GM23338 (cell line): ENCODE measurements around the gene EIF1AY. TPM values are rescaled to one million over a fixed set of nuclear protein-coding genes. Genes with fewer than 3 reads are reported as not detected.

Experiments used
- ATAC-seq: fragments of 200-7000 bp; cut with Tn5 transposase; 3 replicates; pipeline ENCODE4 v1.9.1; 2020
- DNase-seq: peaks from one replicate; pipeline ENCODE4 v3.0.0-alpha.2; 2015; ENCODE audit warnings: low spot score
- H2AFZ ChIP-seq: fragments of 200-600 bp; sonication (generic); 2 replicates; pipeline ENCODE4 v1.8.0; 2016; ENCODE audit warnings: antibody characterized with exemption, mild to moderate bottlenecking, moderate library complexity
- H3F3A ChIP-seq: fragments of 200-600 bp; sonication (generic); replicated peaks from 2 replicates; pipeline ENCODE4 v1.8.0; 2017; ENCODE audit warnings: antibody characterized with exemption, mixed run types, low read depth
- H3K27ac ChIP-seq: fragments of 200-600 bp; sonication (generic); 2 replicates; pipeline ENCODE4 v1.6.1; 2016; ENCODE audit warnings: low read depth
- H3K27me3 ChIP-seq: fragments of 200-600 bp; sonication (generic); 2 replicates; pipeline ENCODE4 v1.8.0; 2016; ENCODE audit warnings: mild to moderate bottlenecking, mixed run types, moderate library complexity; ENCODE audit not compliant: insufficient read depth
- H3K36me3 ChIP-seq: fragments of 200-600 bp; sonication (generic); 2 replicates; pipeline ENCODE4 v1.8.0; 2016; ENCODE audit warnings: mild to moderate bottlenecking; ENCODE audit not compliant: insufficient read depth
- H3K4me1 ChIP-seq: fragments of 200-600 bp; sonication (generic); 2 replicates; pipeline ENCODE4 v1.8.0; 2016; ENCODE audit warnings: mild to moderate bottlenecking, moderate library complexity; ENCODE audit not compliant: insufficient read depth
- H3K4me2 ChIP-seq: fragments of 200-600 bp; sonication (generic); 2 replicates; pipeline ENCODE4 v1.7.1; 2017; ENCODE audit warnings: mixed run types
- H3K4me3 ChIP-seq: fragments of 200-600 bp; sonication (generic); 2 replicates; pipeline ENCODE4 v1.6.1; 2016; ENCODE audit warnings: mixed run types
- H3K79me2 ChIP-seq: fragments of 200-600 bp; sonication (generic); replicated peaks from 2 replicates; pipeline ENCODE4 v1.8.0; 2017; ENCODE audit warnings: mild to moderate bottlenecking; ENCODE audit not compliant: insufficient read depth
- H3K9me2 ChIP-seq: fragments of 200-600 bp; sonication (generic); 2 replicates; pipeline ENCODE4 v1.8.0; 2017; ENCODE audit not compliant: insufficient read depth
- H4K20me1 ChIP-seq: fragments of 200-600 bp; sonication (generic); replicated peaks from 2 replicates; pipeline ENCODE4 v1.8.0; 2017; ENCODE audit warnings: mild to moderate bottlenecking; ENCODE audit not compliant: insufficient read depth
- H3K27ac Mint-ChIP-seq: 2 replicates; pipeline ENCODE4 v1.8.0; 2020; ENCODE audit warnings: inconsistent platforms, mild to moderate bottlenecking, moderate library complexity, mixed read lengths
- H3K27me3 Mint-ChIP-seq: 3 replicates; pipeline ENCODE4 v1.8.0; 2022; ENCODE audit warnings: low read depth, mild to moderate bottlenecking, moderate library complexity, mixed read lengths, inconsistent platforms; ENCODE audit not compliant: insufficient read depth, poor library complexity
- H3K36me3 Mint-ChIP-seq: 3 replicates; pipeline ENCODE4 v1.8.0; 2021; ENCODE audit warnings: low read depth, mild to moderate bottlenecking, inconsistent platforms, moderate library complexity, mixed read lengths
- H3K4me1 Mint-ChIP-seq: 3 replicates; pipeline ENCODE4 v1.8.0; 2020; ENCODE audit warnings: mild to moderate bottlenecking, inconsistent platforms, mixed read lengths
- H3K4me3 Mint-ChIP-seq: 3 replicates; pipeline ENCODE4 v1.8.0; 2021; ENCODE audit warnings: moderate library complexity, mild to moderate bottlenecking, inconsistent platforms, mixed read lengths
- H3K9me3 Mint-ChIP-seq: 3 replicates; pipeline ENCODE4 v1.8.0; 2020; ENCODE audit warnings: moderate library complexity, mild to moderate bottlenecking, inconsistent platforms, mixed read lengths
- EZH2 ChIP-seq: fragments of 200-600 bp; sonication (generic); IDR thresholded peaks from one replicate; pipeline ENCODE4 v1.8.0; 2017; ENCODE audit warnings: antibody characterized with exemption, mild to moderate bottlenecking, low read depth; ENCODE audit not compliant: unreplicated experiment
- NANOG ChIP-seq: IDR thresholded peaks from 2 replicates; pipeline ENCODE4 v1.6.1; 2016; ENCODE audit warnings: antibody characterized with exemption, borderline replicate concordance
- POLR2AphosphoS5 ChIP-seq: IDR thresholded peaks from 2 replicates; pipeline ENCODE4 v1.6.1; 2016; ENCODE audit warnings: antibody characterized with exemption, low read depth
- STAT1 ChIP-seq: IDR thresholded peaks from one replicate; pipeline ENCODE4 v1.6.1; 2016; ENCODE audit warnings: antibody characterized with exemption; ENCODE audit not compliant: unreplicated experiment
- ZNF331 ChIP-seq: fragments of 250-450 bp; sonication (Bioruptor Pico); IDR thresholded peaks from 2 replicates; pipeline ENCODE4 v1.5.0; 2020; ENCODE audit warnings: low read depth, mild to moderate bottlenecking, moderate library complexity
- polyA plus RNA-seq: library from polyadenylated mRNA; unstranded; fragments of >200 nt; fragmentation: Nextera tagmentation; extraction: Ambion mirVana; gene quantifications from 2 replicates; pipeline ENCODE4 v1.2.1, GENCODE V29; 2016
- total RNA-seq: library from RNA; depleted of rRNA; stranded (reverse); fragments of >200 nt; shearing (Covaris generic); gene quantifications from 2 replicates; pipeline ENCODE4 v1.2.3, GENCODE V29; 2014
- TF ChIP-seq, protein P1 (sequence below): IDR thresholded peaks from one replicate; pipeline ENCODE4 v1.6.1; 2018; ENCODE audit warnings: antibody characterized with exemption; ENCODE audit not compliant: unreplicated experiment
- TF ChIP-seq, protein P2 (sequence below): fragments of 250-450 bp; sonication (Bioruptor Pico); IDR thresholded peaks from 2 replicates; pipeline ENCODE4 v1.5.0; 2020; ENCODE audit warnings: mild to moderate bottlenecking, moderate library complexity
- TF ChIP-seq, protein P3 (sequence below), 2 experiments: fragments of 200-600 bp in 1 of 2; sonication (generic) in 1 of 2; conservative IDR thresholded peaks; 2 replicates each; pipeline versions ENCODE4 v1.5.1 to v1.6.1; 2016 to 2017; ENCODE audit warnings: antibody characterized with exemption in 2 of 2, low read depth in 2 of 2, mild to moderate bottlenecking in 2 of 2, moderate library complexity in 1 of 2
- TF ChIP-seq, protein P4 (sequence below): IDR thresholded peaks from 2 replicates; pipeline ENCODE4 v1.6.1; 2016; ENCODE audit warnings: antibody characterized with exemption

Gene EIF1AY
- total and polyA plus RNA-seq, 2 experiments from 2014 or later, result 31.3 to 93.0 TPM

DNA sequence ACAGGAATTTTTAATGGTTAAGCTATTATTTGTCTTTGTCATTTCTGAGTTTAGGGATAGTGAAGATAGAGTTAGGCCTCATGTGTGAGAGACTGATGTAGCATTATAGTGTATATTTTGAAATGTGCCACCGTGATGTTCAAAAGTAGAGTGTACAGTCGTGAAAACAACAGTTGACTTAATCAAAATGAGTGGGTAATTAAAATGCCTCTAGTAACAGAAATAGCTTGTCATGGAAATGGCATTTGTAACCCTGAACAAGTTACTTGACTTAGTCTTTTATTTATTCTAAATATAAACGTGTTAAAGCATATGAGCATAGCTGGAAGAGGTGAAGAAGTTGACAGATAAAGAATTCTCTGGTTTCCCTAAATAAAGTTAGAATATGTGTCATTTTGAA lies 6.1 kb downstream of the EIF1AY start (continued):
- TF ChIP-seq, protein P1, sequence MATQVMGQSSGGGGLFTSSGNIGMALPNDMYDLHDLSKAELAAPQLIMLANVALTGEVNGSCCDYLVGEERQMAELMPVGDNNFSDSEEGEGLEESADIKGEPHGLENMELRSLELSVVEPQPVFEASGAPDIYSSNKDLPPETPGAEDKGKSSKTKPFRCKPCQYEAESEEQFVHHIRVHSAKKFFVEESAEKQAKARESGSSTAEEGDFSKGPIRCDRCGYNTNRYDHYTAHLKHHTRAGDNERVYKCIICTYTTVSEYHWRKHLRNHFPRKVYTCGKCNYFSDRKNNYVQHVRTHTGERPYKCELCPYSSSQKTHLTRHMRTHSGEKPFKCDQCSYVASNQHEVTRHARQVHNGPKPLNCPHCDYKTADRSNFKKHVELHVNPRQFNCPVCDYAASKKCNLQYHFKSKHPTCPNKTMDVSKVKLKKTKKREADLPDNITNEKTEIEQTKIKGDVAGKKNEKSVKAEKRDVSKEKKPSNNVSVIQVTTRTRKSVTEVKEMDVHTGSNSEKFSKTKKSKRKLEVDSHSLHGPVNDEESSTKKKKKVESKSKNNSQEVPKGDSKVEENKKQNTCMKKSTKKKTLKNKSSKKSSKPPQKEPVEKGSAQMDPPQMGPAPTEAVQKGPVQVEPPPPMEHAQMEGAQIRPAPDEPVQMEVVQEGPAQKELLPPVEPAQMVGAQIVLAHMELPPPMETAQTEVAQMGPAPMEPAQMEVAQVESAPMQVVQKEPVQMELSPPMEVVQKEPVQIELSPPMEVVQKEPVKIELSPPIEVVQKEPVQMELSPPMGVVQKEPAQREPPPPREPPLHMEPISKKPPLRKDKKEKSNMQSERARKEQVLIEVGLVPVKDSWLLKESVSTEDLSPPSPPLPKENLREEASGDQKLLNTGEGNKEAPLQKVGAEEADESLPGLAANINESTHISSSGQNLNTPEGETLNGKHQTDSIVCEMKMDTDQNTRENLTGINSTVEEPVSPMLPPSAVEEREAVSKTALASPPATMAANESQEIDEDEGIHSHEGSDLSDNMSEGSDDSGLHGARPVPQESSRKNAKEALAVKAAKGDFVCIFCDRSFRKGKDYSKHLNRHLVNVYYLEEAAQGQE, result no peak
- TF ChIP-seq NANOG (no peak), EZH2 (no peak)

DNA sequence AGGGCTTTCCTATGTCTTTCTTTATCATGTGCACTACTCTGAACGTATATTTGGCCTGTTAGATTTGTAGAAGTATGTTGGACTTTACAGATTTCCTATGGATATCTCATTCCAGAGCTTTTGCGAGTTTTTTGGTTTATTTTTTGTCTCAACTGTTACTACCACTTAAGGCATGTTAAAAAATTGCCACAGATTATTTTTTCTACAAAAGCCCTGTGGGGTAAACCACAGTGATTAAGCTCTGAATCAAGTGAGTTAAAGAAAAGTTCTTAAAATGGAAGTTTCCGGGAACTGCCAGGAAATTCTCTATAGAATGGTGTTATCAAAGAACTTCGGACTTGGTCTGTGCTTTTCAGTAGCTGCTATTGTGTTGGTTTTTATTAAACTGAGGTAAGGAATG lies 10.6 kb downstream of the EIF1AY start:
- H3K4me1 Mint-ChIP-seq, result no peaks in the 10 kb centered on the region
- no peaks in the 10 kb centered on the region for H3K27me3 ChIP-seq
- ATAC-seq (no peak), DNase-seq (no peak)
- H3K4me1 ChIP-seq, result no peaks in the 10 kb centered on the region
- no peaks in the 10 kb centered on the region for H3K9me3 Mint-ChIP-seq
- H2AFZ ChIP-seq, result no peak overlapping the region
- H3K36me3 Mint-ChIP-seq, result peaks cover 10% of the 10 kb centered on the region; the same call in 2 of the 3 replicates
- no peak overlapping the region for H3K27ac ChIP-seq
- no peak overlapping the region for H3K4me2 ChIP-seq
- TF ChIP-seq, protein P2, sequence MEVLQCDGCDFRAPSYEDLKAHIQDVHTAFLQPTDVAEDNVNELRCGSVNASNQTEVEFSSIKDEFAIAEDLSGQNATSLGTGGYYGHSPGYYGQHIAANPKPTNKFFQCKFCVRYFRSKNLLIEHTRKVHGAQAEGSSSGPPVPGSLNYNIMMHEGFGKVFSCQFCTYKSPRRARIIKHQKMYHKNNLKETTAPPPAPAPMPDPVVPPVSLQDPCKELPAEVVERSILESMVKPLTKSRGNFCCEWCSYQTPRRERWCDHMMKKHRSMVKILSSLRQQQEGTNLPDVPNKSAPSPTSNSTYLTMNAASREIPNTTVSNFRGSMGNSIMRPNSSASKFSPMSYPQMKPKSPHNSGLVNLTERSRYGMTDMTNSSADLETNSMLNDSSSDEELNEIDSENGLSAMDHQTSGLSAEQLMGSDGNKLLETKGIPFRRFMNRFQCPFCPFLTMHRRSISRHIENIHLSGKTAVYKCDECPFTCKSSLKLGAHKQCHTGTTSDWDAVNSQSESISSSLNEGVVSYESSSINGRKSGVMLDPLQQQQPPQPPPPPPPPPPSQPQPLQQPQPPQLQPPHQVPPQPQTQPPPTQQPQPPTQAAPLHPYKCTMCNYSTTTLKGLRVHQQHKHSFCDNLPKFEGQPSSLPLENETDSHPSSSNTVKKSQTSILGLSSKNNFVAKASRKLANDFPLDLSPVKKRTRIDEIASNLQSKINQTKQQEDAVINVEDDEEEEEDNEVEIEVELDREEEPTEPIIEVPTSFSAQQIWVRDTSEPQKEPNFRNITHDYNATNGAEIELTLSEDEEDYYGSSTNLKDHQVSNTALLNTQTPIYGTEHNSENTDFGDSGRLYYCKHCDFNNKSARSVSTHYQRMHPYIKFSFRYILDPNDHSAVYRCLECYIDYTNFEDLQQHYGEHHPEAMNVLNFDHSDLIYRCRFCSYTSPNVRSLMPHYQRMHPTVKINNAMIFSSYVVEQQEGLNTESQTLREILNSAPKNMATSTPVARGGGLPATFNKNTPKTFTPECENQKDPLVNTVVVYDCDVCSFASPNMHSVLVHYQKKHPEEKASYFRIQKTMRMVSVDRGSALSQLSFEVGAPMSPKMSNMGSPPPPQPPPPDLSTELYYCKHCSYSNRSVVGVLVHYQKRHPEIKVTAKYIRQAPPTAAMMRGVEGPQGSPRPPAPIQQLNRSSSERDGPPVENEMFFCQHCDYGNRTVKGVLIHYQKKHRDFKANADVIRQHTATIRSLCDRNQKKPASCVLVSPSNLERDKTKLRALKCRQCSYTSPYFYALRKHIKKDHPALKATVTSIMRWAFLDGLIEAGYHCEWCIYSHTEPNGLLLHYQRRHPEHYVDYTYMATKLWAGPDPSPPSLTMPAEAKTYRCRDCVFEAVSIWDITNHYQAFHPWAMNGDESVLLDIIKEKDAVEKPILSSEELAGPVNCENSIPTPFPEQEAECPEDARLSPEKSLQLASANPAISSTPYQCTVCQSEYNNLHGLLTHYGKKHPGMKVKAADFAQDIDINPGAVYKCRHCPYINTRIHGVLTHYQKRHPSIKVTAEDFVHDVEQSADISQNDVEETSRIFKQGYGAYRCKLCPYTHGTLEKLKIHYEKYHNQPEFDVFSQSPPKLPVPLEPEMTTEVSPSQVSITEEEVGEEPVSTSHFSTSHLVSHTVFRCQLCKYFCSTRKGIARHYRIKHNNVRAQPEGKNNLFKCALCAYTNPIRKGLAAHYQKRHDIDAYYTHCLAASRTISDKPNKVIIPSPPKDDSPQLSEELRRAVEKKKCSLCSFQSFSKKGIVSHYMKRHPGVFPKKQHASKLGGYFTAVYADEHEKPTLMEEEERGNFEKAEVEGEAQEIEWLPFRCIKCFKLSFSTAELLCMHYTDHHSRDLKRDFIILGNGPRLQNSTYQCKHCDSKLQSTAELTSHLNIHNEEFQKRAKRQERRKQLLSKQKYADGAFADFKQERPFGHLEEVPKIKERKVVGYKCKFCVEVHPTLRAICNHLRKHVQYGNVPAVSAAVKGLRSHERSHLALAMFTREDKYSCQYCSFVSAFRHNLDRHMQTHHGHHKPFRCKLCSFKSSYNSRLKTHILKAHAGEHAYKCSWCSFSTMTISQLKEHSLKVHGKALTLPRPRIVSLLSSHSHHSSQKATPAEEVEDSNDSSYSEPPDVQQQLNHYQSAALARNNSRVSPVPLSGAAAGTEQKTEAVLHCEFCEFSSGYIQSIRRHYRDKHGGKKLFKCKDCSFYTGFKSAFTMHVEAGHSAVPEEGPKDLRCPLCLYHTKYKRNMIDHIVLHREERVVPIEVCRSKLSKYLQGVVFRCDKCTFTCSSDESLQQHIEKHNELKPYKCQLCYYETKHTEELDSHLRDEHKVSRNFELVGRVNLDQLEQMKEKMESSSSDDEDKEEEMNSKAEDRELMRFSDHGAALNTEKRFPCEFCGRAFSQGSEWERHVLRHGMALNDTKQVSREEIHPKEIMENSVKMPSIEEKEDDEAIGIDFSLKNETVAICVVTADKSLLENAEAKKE (CRISPR knock-in tag), result no peak
- TF ChIP-seq STAT1 (no peak), ZNF331 (CRISPR knock-in tag) (no peak), POLR2AphosphoS5 (no peak)
- TF ChIP-seq, protein P3, sequence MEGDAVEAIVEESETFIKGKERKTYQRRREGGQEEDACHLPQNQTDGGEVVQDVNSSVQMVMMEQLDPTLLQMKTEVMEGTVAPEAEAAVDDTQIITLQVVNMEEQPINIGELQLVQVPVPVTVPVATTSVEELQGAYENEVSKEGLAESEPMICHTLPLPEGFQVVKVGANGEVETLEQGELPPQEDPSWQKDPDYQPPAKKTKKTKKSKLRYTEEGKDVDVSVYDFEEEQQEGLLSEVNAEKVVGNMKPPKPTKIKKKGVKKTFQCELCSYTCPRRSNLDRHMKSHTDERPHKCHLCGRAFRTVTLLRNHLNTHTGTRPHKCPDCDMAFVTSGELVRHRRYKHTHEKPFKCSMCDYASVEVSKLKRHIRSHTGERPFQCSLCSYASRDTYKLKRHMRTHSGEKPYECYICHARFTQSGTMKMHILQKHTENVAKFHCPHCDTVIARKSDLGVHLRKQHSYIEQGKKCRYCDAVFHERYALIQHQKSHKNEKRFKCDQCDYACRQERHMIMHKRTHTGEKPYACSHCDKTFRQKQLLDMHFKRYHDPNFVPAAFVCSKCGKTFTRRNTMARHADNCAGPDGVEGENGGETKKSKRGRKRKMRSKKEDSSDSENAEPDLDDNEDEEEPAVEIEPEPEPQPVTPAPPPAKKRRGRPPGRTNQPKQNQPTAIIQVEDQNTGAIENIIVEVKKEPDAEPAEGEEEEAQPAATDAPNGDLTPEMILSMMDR (conservative IDR thresholded peaks at IDR 0.05; ENCODE audit: low read depth in 2 of 2), result no peak
- TF ChIP-seq, protein P4, sequence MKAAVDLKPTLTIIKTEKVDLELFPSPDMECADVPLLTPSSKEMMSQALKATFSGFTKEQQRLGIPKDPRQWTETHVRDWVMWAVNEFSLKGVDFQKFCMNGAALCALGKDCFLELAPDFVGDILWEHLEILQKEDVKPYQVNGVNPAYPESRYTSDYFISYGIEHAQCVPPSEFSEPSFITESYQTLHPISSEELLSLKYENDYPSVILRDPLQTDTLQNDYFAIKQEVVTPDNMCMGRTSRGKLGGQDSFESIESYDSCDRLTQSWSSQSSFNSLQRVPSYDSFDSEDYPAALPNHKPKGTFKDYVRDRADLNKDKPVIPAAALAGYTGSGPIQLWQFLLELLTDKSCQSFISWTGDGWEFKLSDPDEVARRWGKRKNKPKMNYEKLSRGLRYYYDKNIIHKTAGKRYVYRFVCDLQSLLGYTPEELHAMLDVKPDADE, result no peak
- no peak overlapping the region for H3K27ac Mint-ChIP-seq
- no peak overlapping the region for H3K4me3 Mint-ChIP-seq
- no peaks in the 10 kb centered on the region for H4K20me1 ChIP-seq
- no peaks in the 10 kb centered on the region for H3K79me2 ChIP-seq
- no peaks in the 10 kb centered on the region for H3K36me3 ChIP-seq
- no peaks in the 10 kb centered on the region for H3F3A ChIP-seq
- no peak overlapping the region for H3K4me3 ChIP-seq
- no peaks in the 10 kb centered on the region for H3K27me3 Mint-ChIP-seq
- H3K9me2 ChIP-seq, result no peaks in the 10 kb centered on the region
